NOMO-1 treated with DMSO at 0.1 percent for 48 hours (cell line): Measurements from ENCODE around the gene ZNF383.
"Not testable (repeated sequence)": the region's sequence is repeated elsewhere in the genome, so short reads cannot be mapped to it uniquely, and the experiment has no call there.

Experiments
- DNase-seq: peaks from one replicate; lab custom pipeline; 2025; ENCODE audit not compliant: unreplicated experiment; lab: John Stamatoyannopoulos, UW

Gene ZNF383

DNA sequence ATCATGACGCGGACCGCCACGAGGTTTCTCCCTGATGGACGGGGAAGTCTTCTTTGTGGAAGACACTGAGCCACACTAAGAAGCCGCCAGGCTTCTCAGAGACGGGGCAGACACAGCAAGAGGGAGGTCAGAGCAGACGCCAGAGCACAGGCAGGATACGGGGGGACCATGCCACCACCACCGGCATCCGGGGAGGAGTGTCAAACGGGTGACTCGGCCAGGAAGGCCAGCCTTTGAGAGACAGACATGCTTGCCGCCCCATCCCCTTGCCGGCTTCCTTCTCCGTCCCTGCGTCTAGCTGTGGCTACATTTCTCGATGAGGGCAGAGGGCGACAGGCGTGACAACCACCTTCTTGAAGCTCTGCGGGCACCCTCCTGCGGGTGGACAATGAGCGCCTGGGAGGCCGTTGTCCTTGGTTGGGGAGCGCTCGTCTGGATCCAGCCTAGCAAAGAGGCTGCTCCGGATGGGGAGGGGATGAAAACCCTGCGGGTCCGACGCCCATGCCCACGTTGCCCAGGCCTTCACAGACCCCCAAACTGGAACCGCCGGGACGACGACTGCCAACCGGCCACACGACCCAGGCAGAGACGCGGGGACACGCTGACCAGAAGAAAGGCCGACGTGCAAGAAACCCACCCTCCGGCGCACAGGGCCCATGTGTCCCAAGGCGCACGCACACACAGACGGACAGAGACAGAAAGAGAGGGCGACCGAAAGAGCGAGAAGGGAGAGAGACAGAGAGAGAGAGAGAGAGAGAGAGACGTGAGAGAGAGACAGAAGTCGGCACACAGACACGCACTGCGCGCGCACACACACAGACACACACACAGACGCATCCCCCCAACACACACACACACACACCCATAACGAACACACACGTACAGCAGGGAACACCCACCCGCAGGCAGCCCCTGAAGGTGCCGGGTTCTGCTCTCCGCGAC is 75.3 kb downstream of the ZNF383 start:
- not testable (repeated sequence) for DNase-seq

GRCh38 chr19:37294246-37294645 is 76.2 kb downstream of the ZNF383 start:
- DNase-seq: not testable (repeated sequence)
